Ishikawa (cell line): ENCODE results near the gene PLA2R1.

ENCODE experiments used
- CEBPB ChIP-seq: IDR thresholded peaks from 2 replicates; pipeline ENCODE4 v1.6.1; 2012
- CREB1 ChIP-seq: IDR thresholded peaks from 2 replicates; pipeline ENCODE4 v1.6.1; 2012; ENCODE audit warnings: low read depth
- EGR1 ChIP-seq: IDR thresholded peaks from 2 replicates; pipeline ENCODE4 v1.6.1; 2012
- EP300 ChIP-seq: IDR thresholded peaks from 2 replicates; pipeline ENCODE4 v1.6.1; 2012; ENCODE audit warnings: borderline replicate concordance
- FOXM1 ChIP-seq: IDR thresholded peaks from 2 replicates; pipeline ENCODE4 v1.6.1; 2012; ENCODE audit warnings: low read depth, borderline replicate concordance
- NFIC ChIP-seq: IDR thresholded peaks from 2 replicates; pipeline ENCODE4 v1.6.1; 2012
- RAD21 ChIP-seq: IDR thresholded peaks from 2 replicates; pipeline ENCODE4 v1.6.1; 2012; ENCODE audit warnings: low read depth
- TAF1 ChIP-seq: IDR thresholded peaks from 2 replicates; pipeline ENCODE4 v1.6.1; 2012; ENCODE audit warnings: low read depth, mild to moderate bottlenecking
- TCF12 ChIP-seq: IDR thresholded peaks from 2 replicates; pipeline ENCODE4 v1.6.1; 2012; ENCODE audit warnings: low read depth
- TEAD4 ChIP-seq: IDR thresholded peaks from 2 replicates; pipeline ENCODE4 v1.6.1; 2012
- YY1 ChIP-seq: IDR thresholded peaks from 2 replicates; pipeline ENCODE4 v1.6.1; 2012; ENCODE audit warnings: low read depth
- ZBTB7A ChIP-seq: IDR thresholded peaks from 2 replicates; pipeline ENCODE4 v1.6.1; 2012; ENCODE audit warnings: low read depth
- TF ChIP-seq, protein P1 (sequence below): IDR thresholded peaks from 2 replicates; pipeline ENCODE4 v1.6.1; 2012
- TF ChIP-seq, protein P2 (sequence below): IDR thresholded peaks from 2 replicates; pipeline ENCODE4 v1.6.1; 2012; ENCODE audit warnings: low read depth, mild to moderate bottlenecking
- TF ChIP-seq, protein P3 (sequence below): IDR thresholded peaks from 2 replicates; pipeline ENCODE4 v1.6.1; 2012

The PLA2R1 gene

DNA sequence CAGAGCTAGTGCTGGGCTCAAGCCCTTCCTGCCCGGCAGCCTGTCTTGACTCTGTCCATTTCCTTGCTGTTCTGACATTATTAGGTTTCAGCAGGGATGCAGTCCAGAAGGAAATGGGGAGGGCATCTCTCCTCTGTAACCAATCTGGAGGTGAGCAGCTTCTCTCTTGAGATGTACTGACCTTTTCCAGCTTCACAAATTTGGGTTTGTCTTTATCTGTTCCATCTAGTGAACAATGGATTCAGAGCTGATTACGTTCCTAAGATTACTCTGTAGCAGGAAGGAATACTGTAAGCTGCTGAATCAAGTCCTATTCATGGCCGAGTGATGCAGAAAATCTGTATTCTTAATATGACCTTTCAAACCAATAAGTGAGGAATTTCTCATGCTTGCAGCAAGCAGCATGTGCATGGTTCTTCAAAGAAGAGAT, 11.0 kb downstream of the PLA2R1 start:
- TF ChIP-seq CREB1, result no peak
- TF ChIP-seq, protein P1, sequence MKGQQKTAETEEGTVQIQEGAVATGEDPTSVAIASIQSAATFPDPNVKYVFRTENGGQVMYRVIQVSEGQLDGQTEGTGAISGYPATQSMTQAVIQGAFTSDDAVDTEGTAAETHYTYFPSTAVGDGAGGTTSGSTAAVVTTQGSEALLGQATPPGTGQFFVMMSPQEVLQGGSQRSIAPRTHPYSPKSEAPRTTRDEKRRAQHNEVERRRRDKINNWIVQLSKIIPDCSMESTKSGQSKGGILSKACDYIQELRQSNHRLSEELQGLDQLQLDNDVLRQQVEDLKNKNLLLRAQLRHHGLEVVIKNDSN, result no peak
- TF ChIP-seq YY1, result no peak
- TF ChIP-seq TEAD4, result no peak
- TF ChIP-seq FOXM1, result no peak
- TF ChIP-seq, protein P2, sequence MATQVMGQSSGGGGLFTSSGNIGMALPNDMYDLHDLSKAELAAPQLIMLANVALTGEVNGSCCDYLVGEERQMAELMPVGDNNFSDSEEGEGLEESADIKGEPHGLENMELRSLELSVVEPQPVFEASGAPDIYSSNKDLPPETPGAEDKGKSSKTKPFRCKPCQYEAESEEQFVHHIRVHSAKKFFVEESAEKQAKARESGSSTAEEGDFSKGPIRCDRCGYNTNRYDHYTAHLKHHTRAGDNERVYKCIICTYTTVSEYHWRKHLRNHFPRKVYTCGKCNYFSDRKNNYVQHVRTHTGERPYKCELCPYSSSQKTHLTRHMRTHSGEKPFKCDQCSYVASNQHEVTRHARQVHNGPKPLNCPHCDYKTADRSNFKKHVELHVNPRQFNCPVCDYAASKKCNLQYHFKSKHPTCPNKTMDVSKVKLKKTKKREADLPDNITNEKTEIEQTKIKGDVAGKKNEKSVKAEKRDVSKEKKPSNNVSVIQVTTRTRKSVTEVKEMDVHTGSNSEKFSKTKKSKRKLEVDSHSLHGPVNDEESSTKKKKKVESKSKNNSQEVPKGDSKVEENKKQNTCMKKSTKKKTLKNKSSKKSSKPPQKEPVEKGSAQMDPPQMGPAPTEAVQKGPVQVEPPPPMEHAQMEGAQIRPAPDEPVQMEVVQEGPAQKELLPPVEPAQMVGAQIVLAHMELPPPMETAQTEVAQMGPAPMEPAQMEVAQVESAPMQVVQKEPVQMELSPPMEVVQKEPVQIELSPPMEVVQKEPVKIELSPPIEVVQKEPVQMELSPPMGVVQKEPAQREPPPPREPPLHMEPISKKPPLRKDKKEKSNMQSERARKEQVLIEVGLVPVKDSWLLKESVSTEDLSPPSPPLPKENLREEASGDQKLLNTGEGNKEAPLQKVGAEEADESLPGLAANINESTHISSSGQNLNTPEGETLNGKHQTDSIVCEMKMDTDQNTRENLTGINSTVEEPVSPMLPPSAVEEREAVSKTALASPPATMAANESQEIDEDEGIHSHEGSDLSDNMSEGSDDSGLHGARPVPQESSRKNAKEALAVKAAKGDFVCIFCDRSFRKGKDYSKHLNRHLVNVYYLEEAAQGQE, result no peak
- TF ChIP-seq TCF12, result no peak
- no peak for TF ChIP-seq RAD21
- TF ChIP-seq NFIC, result no peak
- TF ChIP-seq EGR1, result no peak
- no peak for TF ChIP-seq CEBPB
- TF ChIP-seq, protein P3, sequence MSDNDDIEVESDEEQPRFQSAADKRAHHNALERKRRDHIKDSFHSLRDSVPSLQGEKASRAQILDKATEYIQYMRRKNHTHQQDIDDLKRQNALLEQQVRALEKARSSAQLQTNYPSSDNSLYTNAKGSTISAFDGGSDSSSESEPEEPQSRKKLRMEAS, result no peak
- no peak for TF ChIP-seq EP300
- TF ChIP-seq ZBTB7A, result no peak
- TF ChIP-seq TAF1, result no peak

DNA sequence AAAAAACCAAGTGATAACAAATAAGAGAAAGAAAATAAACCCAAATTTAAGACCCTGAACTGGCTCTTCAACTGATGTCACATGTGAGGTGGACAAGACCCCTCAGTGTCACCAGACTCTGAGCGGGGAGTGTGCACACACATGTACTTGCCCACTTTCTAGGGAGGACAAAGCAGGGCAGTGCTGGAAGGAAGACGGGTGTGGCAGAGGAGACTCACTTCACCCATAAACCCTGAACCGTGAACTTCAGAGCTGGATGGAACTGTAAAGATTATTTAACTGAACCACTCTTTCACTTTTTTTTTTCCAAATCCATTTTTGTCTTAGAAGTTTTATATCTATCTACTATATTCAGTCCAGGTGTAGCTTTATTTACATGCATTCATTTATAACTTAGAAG, 12.3 kb downstream of the PLA2R1 start:
- TF ChIP-seq TEAD4 (no peak), CEBPB (no peak), ZBTB7A (no peak), EP300 (no peak)

DNA sequence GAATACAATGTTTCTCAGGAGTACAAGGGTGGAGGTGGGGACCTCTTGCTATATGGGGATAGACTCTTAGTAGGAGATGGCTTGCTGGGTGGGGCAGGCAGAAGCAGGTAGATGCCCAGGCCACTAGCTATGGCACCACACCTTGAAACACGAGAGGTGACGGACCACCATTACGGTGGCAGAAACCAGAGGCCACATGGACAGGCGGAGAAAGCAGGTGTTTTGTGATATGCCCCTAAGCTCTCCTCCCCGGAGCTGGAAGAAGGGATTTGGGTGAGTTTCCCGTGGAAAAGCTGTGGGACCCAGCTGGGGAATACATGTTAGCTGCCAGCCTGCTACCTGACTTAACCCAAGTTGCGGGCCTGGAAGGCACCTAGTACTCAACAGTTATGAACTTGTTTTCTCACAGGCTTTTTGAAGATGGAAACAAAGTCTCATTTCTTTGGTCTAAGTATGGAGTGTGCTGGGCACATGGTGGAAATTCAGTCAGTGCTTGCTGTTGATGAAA, 16.7 kb downstream of the PLA2R1 start:
- TF ChIP-seq, protein P1, result no peak
- TF ChIP-seq TAF1, result no peak
- TF ChIP-seq TCF12, result no peak

DNA sequence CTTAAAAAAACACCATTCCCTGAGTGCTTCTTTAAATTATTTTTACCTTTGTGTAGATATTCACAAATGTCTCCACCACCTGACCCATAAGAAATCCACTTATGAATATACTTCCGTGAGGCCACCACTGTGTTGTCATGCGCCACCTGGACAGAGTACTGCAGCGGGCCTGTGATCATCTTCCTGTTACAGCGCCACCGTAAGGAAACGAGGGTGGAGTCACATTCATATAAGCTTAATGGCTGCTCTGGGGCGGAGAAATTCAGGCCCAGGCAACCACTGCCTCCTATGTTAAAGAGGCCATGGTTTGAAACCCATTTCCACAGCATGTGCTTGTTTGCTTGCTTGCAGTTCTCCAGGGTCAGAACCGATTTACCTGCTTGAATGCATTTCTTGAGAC, 17.7 kb downstream of the PLA2R1 start:
- TF ChIP-seq CREB1 (no peak), TAF1 (no peak), TCF12 (no peak), ZBTB7A (no peak), RAD21 (no peak), FOXM1 (no peak), TEAD4 (no peak), EGR1 (no peak), YY1 (no peak), EP300 (no peak), NFIC (no peak), CEBPB (no peak)
- TF ChIP-seq, protein P3, result no peak
- TF ChIP-seq, protein P2, result no peak
- TF ChIP-seq, protein P1, result no peak

DNA sequence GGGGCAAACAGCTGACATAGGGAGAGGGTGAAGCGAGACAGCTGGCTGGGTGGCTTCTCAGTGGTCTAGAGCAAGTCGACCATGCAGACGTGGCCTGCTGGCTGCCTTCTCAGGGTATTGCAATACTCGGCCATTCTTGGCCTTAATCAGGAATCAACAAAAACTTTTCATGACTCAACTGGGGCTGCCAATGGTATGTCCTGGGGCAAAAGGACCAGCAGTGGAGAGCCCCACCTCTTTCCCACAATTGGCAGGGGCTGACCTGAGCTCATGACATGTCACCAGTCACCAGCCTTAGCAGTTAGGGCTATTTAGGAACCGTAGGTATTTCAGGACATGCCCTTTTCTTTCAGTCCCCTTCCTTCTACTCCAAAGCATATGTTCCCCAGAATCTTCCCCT, 19.1 kb downstream of the PLA2R1 start:
- TF ChIP-seq, protein P2, result no peak
- TF ChIP-seq CEBPB, result no peak
- TF ChIP-seq, protein P3, result no peak
- TF ChIP-seq, protein P1, result no peak
- no peak for TF ChIP-seq CREB1
- TF ChIP-seq EP300, result no peak
- no peak for TF ChIP-seq EGR1
- TF ChIP-seq TAF1, result no peak
- TF ChIP-seq TEAD4, result no peak
- no peak for TF ChIP-seq YY1
- no peak for TF ChIP-seq RAD21
- no peak for TF ChIP-seq TCF12
- TF ChIP-seq FOXM1, result no peak
